Endothelial cell of umbilical vein (primary cell): ENCODE results near the gene NMBR.

Experiments used
- FOS ChIP-seq: IDR thresholded peaks from 2 replicates; pipeline ENCODE4 v1.6.1; 2011; ENCODE audit warnings: mild to moderate bottlenecking, low read length, moderate library complexity, borderline replicate concordance; ENCODE audit not compliant: insufficient read depth
- GATA2 ChIP-seq: IDR thresholded peaks from 2 replicates; pipeline ENCODE4 v1.7.0; 2011; ENCODE audit warnings: low read depth, mild to moderate bottlenecking, moderate library complexity, mixed read lengths, low read length; ENCODE audit not compliant: insufficient read length, insufficient read depth
- MYC ChIP-seq: IDR thresholded peaks from one replicate; pipeline ENCODE4 v1.6.1; 2011; ENCODE audit warnings: mild to moderate bottlenecking, low read depth, low read length
- POLR2A ChIP-seq: IDR thresholded peaks from 2 replicates; pipeline ENCODE4 v1.6.1; 2012; ENCODE audit warnings: low read depth, mild to moderate bottlenecking, control low read depth, low read length
- POLR2AphosphoS5 ChIP-seq: IDR thresholded peaks from 2 replicates; pipeline ENCODE4 v1.6.1; 2012; ENCODE audit warnings: low read depth, mild to moderate bottlenecking, control low read depth, low read length, moderate library complexity; ENCODE audit not compliant: insufficient read depth
- TF ChIP-seq, protein P1 (sequence below), 2 donors: IDR thresholded peaks; 1 replicate in 1 of 2; 2 replicates in 1 of 2; pipeline ENCODE4 v1.5.1; 2011; ENCODE audit warnings: low read length in 2 of 2, mild to moderate bottlenecking in 2 of 2, moderate library complexity in 2 of 2, control low read depth in 1 of 2, inconsistent platforms in 1 of 2, low read depth in 1 of 2; ENCODE audit not compliant: insufficient read depth in 1 of 2; ENCODE audit errors: extremely low read depth in 1 of 2

DNA sequence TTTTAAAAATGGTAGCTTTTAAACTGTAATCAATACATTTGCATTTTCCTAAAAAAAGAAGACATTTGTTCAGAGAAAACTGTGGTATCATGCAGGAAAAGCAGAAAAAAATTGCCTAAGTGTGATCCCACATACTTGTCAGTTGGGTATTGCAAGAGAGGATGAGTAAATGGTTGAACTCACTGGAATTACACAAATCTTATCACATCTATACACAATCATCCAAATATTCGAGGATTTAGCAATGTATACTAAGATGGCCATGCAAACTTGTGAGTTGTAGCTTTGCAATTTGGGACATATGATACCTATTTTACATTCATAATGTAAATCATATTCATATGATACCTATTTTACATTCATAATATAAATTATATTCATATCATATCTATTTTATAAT is 72.4 kb downstream of the NMBR start:
- TF ChIP-seq, protein P1, sequence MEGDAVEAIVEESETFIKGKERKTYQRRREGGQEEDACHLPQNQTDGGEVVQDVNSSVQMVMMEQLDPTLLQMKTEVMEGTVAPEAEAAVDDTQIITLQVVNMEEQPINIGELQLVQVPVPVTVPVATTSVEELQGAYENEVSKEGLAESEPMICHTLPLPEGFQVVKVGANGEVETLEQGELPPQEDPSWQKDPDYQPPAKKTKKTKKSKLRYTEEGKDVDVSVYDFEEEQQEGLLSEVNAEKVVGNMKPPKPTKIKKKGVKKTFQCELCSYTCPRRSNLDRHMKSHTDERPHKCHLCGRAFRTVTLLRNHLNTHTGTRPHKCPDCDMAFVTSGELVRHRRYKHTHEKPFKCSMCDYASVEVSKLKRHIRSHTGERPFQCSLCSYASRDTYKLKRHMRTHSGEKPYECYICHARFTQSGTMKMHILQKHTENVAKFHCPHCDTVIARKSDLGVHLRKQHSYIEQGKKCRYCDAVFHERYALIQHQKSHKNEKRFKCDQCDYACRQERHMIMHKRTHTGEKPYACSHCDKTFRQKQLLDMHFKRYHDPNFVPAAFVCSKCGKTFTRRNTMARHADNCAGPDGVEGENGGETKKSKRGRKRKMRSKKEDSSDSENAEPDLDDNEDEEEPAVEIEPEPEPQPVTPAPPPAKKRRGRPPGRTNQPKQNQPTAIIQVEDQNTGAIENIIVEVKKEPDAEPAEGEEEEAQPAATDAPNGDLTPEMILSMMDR (IDR thresholded peaks at IDR 0.05; ENCODE audit: extremely low read depth in 1 of 2, insufficient read depth in 1 of 2, low read depth in 1 of 2, low read length in 2 of 2) = no peak
- TF ChIP-seq FOS = no peak
- no peak for TF ChIP-seq POLR2A
- no peak for TF ChIP-seq POLR2AphosphoS5
- TF ChIP-seq MYC = no peak
- no peak for TF ChIP-seq GATA2
